Activated CD4-positive, alpha-beta T cell treated with anti-CD3 and anti-CD28 coated beads for 36 hours (primary cell): ENCODE results near the gene E2F6. TPM values are rescaled to one million over a fixed set of nuclear protein-coding genes. Genes with fewer than 3 reads are reported as not detected.

Experiments used
- ATAC-seq: fragments of 200-7000 bp; cut with Tn5 transposase; one replicate; pipeline ENCODE4 v1.10.0; 2021; ENCODE audit warnings: mild to moderate bottlenecking, moderate library complexity
- CTCF ChIA-PET: fragments of 350-600 bp; sonication (Branson Sonifier 250); formaldehyde crosslinking; loops from one replicate; lab custom pipeline; 2021; ENCODE audit warnings: antibody characterized with exemption; lab: Charles Lee
- POLR2A ChIA-PET: fragments of 350-600 bp; sonication (Branson Sonifier 250); formaldehyde crosslinking; loops from one replicate; lab custom pipeline; 2021; ENCODE audit warnings: antibody characterized with exemption, inconsistent platforms; lab: Charles Lee
- DNase-seq: peaks from one replicate; pipeline ENCODE4 v3.0.0-alpha.2; 2020
- H3K27ac Mint-ChIP-seq: one replicate; pipeline ENCODE4 v1.8.0; 2021; ENCODE audit warnings: mixed read lengths
- H3K27me3 Mint-ChIP-seq: one replicate; pipeline ENCODE4 v1.8.0; 2021; ENCODE audit warnings: mixed read lengths
- H3K36me3 Mint-ChIP-seq: one replicate; pipeline ENCODE4 v1.8.0; 2021; ENCODE audit warnings: low read depth, mixed read lengths
- H3K4me1 Mint-ChIP-seq: one replicate; pipeline ENCODE4 v1.8.0; 2021; ENCODE audit warnings: mixed read lengths
- H3K4me3 Mint-ChIP-seq: one replicate; pipeline ENCODE4 v1.8.0; 2021; ENCODE audit warnings: mild to moderate bottlenecking, moderate library complexity, mixed read lengths
- H3K9me3 Mint-ChIP-seq: one replicate; pipeline ENCODE4 v1.8.0; 2021; ENCODE audit warnings: low read depth, mixed read lengths
- intact Hi-C, 2 experiments: fragments of 100-400 bp; cut with DNase I in 1 of 2; cut with micrococcal nuclease in 1 of 2; formaldehyde crosslinking; loops; one replicate each; pipeline versions ENCODE4 v1.14.2 to v1.15.1; 2022 to 2024; cut with DNase I, micrococcal nuclease
- total RNA-seq, 2 experiments: library from RNA; stranded (reverse); gene quantifications; one replicate each; pipeline ENCODE4 v1.2.3, GENCODE V29; 2021

Gene E2F6
- total RNA-seq, 2 experiments from 2014 or later, result 7.2 to 10.6 TPM

DNA sequence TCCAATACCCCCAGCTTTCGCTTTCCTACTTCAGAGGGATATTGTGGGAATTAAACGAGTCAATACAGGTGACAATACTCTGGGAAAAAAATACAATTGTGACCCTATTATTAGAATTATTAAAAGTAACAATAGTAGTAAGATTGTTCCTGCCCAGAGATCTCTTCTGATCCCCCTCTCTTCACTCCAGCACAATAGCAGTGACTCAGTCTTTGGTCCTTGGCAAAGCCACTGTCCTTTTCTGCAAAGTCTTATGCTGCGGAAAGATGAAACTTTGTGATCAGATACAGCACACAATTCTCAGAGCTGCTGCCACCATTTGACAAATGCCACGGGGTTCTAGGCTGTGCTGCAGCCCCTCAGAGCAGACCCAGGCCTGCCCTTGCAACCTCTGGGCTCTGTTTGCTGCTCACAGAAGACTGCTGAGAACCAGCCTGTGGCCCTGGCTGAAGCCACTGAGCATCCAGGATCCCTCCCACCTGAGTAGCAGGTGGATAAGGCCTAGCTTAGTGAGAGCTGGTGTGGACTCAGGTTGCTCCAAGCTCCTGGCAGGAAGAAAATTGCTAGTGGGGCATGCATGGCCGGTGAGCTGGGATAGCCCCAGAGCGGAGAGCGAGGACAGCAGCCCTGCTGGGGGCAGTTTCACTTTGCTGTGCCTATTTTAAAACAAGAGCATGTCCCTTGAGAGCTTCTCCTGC is 61.4 kb downstream of the E2F6 start:
- no peaks in the 10 kb centered on the region for H3K9me3 Mint-ChIP-seq
- H3K27ac Mint-ChIP-seq, result no peak overlapping the region
- DNase-seq (no peak), ATAC-seq (no peak)
- H3K27me3 Mint-ChIP-seq, result peaks cover 5% of the 10 kb centered on the region
- H3K4me3 Mint-ChIP-seq, result no peak overlapping the region
- H3K4me1 Mint-ChIP-seq, result no peaks in the 10 kb centered on the region
- ChIA-PET CTCF (no interaction called here), POLR2A (no interaction called here)
- H3K36me3 Mint-ChIP-seq, result no peaks in the 10 kb centered on the region
- intact Hi-C loops, result no loop called here

DNA sequence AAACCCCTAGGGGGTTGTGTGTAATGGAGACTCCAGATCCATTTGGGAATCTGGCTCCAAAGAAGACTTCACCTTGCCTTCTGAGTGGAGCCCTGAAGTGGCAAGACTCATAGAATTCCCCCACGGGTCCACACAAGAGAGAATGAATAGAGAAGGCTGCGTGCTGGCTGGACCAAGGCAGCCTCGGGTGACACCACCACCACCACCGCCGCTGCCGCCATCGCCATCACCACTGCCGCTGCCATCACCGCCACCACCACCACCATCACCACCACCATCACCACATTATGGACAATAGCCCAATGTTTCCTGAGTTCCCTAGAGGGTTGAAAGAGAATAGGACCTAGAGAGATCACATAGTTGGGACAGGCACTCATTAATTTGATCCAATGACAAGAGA is 63.5 kb downstream of the E2F6 start:
- no peak overlapping the region for H3K27ac Mint-ChIP-seq
- no peaks in the 10 kb centered on the region for H3K36me3 Mint-ChIP-seq
- DNase-seq (no peak), ATAC-seq (no peak)
- intact Hi-C loops, result no loop called here
- no peak overlapping the region for H3K4me3 Mint-ChIP-seq
- ChIA-PET CTCF (no interaction called here), POLR2A (no interaction called here)
- no peaks in the 10 kb centered on the region for H3K9me3 Mint-ChIP-seq
- peaks cover 2% of the 10 kb centered on the region for H3K27me3 Mint-ChIP-seq
- H3K4me1 Mint-ChIP-seq, result no peaks in the 10 kb centered on the region

DNA sequence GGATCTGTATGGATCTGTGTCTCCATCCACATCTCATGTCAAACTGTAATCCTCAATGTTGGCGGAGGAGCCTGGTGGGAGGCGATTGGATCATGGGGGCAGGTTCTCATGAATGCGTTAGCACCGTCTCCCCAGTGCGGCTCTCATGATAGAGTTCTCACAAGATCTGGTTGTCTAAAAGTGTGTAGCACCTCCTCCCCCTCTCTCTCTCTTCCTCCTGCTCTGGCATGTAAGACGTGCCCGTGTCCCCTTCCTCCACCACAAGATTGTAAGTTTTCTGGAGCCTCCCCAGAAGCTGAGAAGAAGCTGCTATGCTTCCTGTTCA is 66.6 kb downstream of the E2F6 start:
- CTCF ChIA-PET, result no interaction called here
- Mint-ChIP-seq H3K9me3 (no peaks in the 10 kb centered on the region), H3K27me3 (no peaks in the 10 kb centered on the region), H3K4me3 (no peak overlapping the region), H3K4me1 (no peaks in the 10 kb centered on the region), H3K36me3 (no peaks in the 10 kb centered on the region), H3K27ac (no peak overlapping the region)
- intact Hi-C loops, result no loop called here
- ATAC-seq (no peak), DNase-seq (no peak)
- POLR2A ChIA-PET, result no interaction called here

DNA sequence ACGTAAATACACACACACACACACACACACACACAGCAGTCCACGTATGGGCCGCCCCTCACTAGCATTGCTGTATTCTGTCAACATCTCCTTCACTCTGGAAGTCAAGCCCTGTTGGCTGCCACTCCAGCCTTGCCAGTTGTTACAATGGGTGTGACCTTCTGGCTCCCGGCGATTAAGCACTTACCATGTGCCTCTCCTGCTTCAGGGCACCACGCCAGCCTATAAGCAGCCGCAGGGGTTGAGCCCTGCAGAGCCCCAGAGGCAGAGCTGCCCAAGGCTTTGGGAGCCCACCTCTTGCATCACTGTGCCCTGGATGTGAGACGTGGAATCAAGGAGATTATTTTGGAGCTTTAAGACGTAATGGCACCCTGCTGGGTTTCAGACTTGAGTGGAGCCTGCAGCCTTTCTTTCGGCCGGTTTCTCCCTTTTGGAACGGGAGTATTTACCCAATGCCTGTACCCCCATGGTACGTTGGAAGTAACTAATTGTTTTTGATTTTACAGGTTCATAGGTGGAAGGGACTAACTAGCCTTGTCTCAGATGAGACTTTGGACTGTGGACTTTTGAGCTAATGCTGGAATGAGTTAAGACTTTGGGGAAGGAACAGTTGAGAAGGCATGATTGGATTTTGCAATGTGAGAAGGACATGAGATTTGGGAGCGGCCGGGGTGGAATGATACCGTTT is 67.1 kb downstream of the E2F6 start:
- Mint-ChIP-seq H3K27ac (no peak overlapping the region), H3K9me3 (no peaks in the 10 kb centered on the region), H3K36me3 (no peaks in the 10 kb centered on the region), H3K4me1 (no peaks in the 10 kb centered on the region), H3K4me3 (no peak overlapping the region), H3K27me3 (no peaks in the 10 kb centered on the region)
- no peak for DNase-seq
- POLR2A ChIA-PET, result no interaction called here
- intact Hi-C loops, result no loop called here
- no peak for ATAC-seq
- CTCF ChIA-PET, result no interaction called here

DNA sequence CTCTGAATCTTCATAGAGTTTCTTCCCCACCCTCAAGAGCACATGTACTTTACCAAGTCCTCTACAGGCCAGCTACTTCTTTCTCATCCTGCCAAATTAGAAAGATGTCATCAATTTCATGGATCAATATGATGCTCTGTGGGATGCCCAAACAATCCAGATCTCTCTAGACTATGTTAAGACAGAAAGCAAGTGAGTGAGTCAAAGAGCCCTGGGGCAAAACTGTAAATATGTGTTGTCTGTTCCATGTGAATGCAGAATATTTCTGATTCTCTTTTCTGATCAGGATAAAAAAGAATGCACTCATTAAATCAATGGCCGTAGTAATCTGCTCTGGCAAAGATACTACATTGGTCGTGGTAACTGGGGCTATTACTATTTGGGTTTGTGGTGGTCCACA is 68.4 kb downstream of the E2F6 start:
- DNase-seq (no peak), ATAC-seq (no peak)
- Mint-ChIP-seq H3K27me3 (no peaks in the 10 kb centered on the region), H3K4me1 (no peaks in the 10 kb centered on the region), H3K9me3 (no peaks in the 10 kb centered on the region), H3K27ac (no peak overlapping the region), H3K36me3 (no peaks in the 10 kb centered on the region), H3K4me3 (no peak overlapping the region)
- CTCF ChIA-PET, result no interaction called here
- POLR2A ChIA-PET, result no interaction called here
- intact Hi-C loops, result no loop called here

DNA sequence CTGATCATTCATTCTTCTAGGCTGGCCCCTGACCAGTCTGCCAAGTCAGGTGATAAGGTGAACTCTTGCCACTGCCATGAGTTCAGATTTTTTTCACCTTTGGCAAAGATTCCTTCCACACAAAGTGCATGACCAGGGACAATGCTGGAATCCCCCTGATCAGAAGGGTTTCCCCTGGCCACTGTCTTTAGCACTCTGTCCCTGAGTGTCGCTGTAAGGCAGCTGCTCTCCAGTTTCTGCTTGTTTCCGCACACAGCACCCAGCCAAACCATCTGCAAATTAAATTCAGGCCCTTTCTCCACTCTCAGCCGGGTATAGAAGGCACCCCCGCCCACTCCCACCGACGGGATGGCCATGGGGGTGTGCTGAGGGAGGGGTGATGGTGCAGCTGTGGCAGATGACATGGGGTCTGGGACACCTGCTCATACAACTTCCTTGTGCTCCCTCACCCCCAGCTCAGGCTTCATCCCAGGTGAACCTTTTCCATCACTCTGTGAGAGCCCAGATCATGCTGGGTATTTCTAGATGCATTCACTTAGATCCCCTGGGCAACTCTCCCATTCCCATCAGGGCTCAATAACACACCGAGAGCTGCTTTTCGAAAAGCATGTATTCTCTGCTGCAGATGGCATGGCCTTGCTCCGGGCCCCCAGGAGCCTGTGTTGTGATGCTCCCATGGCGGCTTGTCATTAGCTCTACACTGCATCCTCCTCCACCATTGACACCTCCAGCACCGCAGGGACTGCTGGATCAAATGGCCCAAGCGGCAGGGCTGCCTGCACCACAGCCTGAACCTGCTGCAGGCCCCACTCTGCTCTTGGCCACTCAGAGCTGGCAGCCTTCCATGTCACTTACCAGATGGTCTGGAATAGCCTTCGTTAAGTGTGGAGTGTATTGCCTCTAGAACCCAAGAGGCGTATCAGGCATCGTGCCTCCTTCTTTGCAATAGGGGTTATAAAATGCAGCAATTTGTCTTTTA is 69.2 kb downstream of the E2F6 start:
- Mint-ChIP-seq H3K4me3 (no peak overlapping the region), H3K9me3 (no peaks in the 10 kb centered on the region), H3K27me3 (peaks cover 2% of the 10 kb centered on the region), H3K4me1 (no peaks in the 10 kb centered on the region), H3K36me3 (no peaks in the 10 kb centered on the region), H3K27ac (no peak overlapping the region)
- no peak for DNase-seq
- CTCF ChIA-PET, result no interaction called here
- no peak for ATAC-seq
- POLR2A ChIA-PET, result no interaction called here
- intact Hi-C loops, result no loop called here

DNA sequence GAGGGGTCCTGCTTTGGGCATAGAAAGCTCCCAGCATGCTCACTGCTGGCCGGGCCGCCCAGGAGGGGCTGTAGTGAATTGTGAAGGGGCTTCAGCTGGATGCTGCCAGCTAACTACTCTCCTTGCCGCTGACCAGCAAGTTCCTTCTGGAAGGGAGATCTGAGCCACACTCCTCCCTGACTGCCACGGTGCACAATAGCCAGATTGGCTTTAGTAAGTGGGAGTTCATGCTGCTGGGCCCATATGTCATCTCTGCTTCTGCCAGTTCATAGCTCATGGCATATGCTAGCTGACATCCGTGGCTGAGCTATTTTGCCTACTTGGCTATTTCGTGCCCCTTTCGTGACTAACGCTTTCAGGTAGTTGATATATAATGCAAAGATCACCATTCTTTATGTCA is 69.9 kb downstream of the E2F6 start:
- no peaks in the 10 kb centered on the region for H3K9me3 Mint-ChIP-seq
- H3K4me3 Mint-ChIP-seq, result no peak overlapping the region
- peaks cover 2% of the 10 kb centered on the region for H3K27me3 Mint-ChIP-seq
- no peaks in the 10 kb centered on the region for H3K36me3 Mint-ChIP-seq
- ChIA-PET CTCF (no interaction called here), POLR2A (no interaction called here)
- no peaks in the 10 kb centered on the region for H3K4me1 Mint-ChIP-seq
- ATAC-seq (no peak), DNase-seq (no peak)
- intact Hi-C loops, result no loop called here
- no peak overlapping the region for H3K27ac Mint-ChIP-seq

DNA sequence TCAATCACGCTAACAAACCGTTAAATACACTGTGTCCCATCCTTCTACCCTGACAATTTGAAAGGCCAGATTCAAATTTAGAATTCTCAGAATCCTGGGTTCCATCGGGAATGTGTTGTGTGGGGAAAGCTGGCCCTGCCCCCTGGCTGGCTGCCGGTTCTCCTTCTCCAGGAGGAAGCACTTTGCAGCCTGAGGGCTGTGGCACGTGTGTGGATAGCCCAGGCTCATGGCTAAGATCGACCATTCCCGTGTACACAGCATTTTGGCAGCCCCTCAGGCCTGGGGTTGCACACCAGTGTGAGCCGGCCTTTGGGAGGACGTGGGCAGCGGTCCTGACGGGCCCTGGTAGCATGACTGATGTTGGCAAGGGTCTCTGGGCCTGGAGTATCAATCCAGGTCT is 70.6 kb downstream of the E2F6 start:
- no peak for ATAC-seq
- no peak overlapping the region for H3K4me3 Mint-ChIP-seq
- intact Hi-C loops, result no loop called here
- no peaks in the 10 kb centered on the region for H3K9me3 Mint-ChIP-seq
- no peak for DNase-seq
- peaks cover 2% of the 10 kb centered on the region for H3K27me3 Mint-ChIP-seq
- H3K27ac Mint-ChIP-seq, result no peak overlapping the region
- ChIA-PET POLR2A (no interaction called here), CTCF (no interaction called here)
- no peaks in the 10 kb centered on the region for H3K36me3 Mint-ChIP-seq
- no peaks in the 10 kb centered on the region for H3K4me1 Mint-ChIP-seq

Other genes with a start within 250 kb of the E2F6 start
- 10 to 100 TPM; 14.4 to 16.7 TPM for gene ROCK2, start 121.5 kb downstream of the E2F6 start, total RNA-seq
- gene GREB1, start 67.9 kb upstream of the E2F6 start, total RNA-seq, result under 1 TPM; 0.57 to 0.65 TPM
- gene NTSR2, start 204.0 kb upstream of the E2F6 start, total RNA-seq, result not detected